H9 (cell line): Measurements from ENCODE around the gene CKAP2. TPM values are rescaled to one million over a fixed set of nuclear protein-coding genes. Genes with fewer than 3 reads are reported as not detected.

Source experiments
- DNase-seq: peaks from one replicate; pipeline ENCODE4 v3.0.0-alpha.2; 2017
- H2AFZ ChIP-seq: one replicate; pipeline ENCODE4 v1.6.1; 2013; ENCODE audit warnings: mild to moderate bottlenecking, low read length, control low read depth, moderate library complexity
- H2AK5ac ChIP-seq: 2 replicates; pipeline ENCODE4 v1.6.1; 2013; ENCODE audit warnings: low read length, control low read depth, mixed read lengths; ENCODE audit not compliant: insufficient read length
- H2BK120ac ChIP-seq: one replicate; pipeline ENCODE4 v1.6.1; 2013; ENCODE audit warnings: low read depth, mild to moderate bottlenecking, low read length, control low read depth, inconsistent platforms; ENCODE audit not compliant: poor library complexity, severe bottlenecking
- H2BK12ac ChIP-seq: 2 replicates; pipeline ENCODE4 v1.6.1; 2013; ENCODE audit warnings: low read length, control low read depth, mixed read lengths, low read depth; ENCODE audit not compliant: insufficient read length
- H2BK15ac ChIP-seq: 2 replicates; pipeline ENCODE4 v1.6.1; 2013; ENCODE audit warnings: low read depth, low read length, control low read depth
- H2BK20ac ChIP-seq: one replicate; pipeline ENCODE4 v1.6.1; 2013; ENCODE audit warnings: low read depth, mild to moderate bottlenecking, low read length, control low read depth, inconsistent platforms; ENCODE audit not compliant: poor library complexity, severe bottlenecking
- H2BK5ac ChIP-seq: 2 replicates; pipeline ENCODE4 v1.6.1; 2013; ENCODE audit warnings: low read length, control low read depth, mixed read lengths; ENCODE audit not compliant: insufficient read length
- H3K14ac ChIP-seq: 2 replicates; pipeline ENCODE4 v1.6.1; 2013; ENCODE audit warnings: low read length, control low read depth; ENCODE audit not compliant: insufficient read depth
- H3K18ac ChIP-seq: 2 replicates; pipeline ENCODE4 v1.6.1; 2013; ENCODE audit warnings: low read depth, mild to moderate bottlenecking, mixed read lengths, low read length, control low read depth; ENCODE audit not compliant: insufficient read length
- H3K23ac ChIP-seq: 2 replicates; pipeline ENCODE4 v1.6.1; 2013; ENCODE audit warnings: low read length, control low read depth, mixed read lengths, low read depth; ENCODE audit not compliant: insufficient read length
- H3K23me2 ChIP-seq: 2 replicates; pipeline ENCODE4 v1.6.1; 2013; ENCODE audit warnings: low read depth, mild to moderate bottlenecking, mixed read lengths, low read length, control low read depth; ENCODE audit not compliant: insufficient read length, poor library complexity, severe bottlenecking
- H3K27ac ChIP-seq: 2 replicates; pipeline ENCODE4 v1.5.1; 2013; ENCODE audit warnings: low read length, control low read depth, mixed read lengths, low read depth; ENCODE audit not compliant: insufficient read length
- H3K27me3 ChIP-seq: 2 replicates; pipeline ENCODE4 v1.6.1; 2013; ENCODE audit warnings: low read length, control low read depth, inconsistent platforms; ENCODE audit not compliant: insufficient read depth
- H3K4ac ChIP-seq: 2 replicates; pipeline ENCODE4 v1.6.1; 2013; ENCODE audit warnings: low read depth, mild to moderate bottlenecking, control low read depth, inconsistent platforms, low read length, moderate library complexity
- H3K4me1 ChIP-seq: 2 replicates; pipeline ENCODE4 v1.6.1; 2013; ENCODE audit warnings: low read length, control low read depth, inconsistent platforms; ENCODE audit not compliant: insufficient read depth
- H3K4me2 ChIP-seq: 2 replicates; pipeline ENCODE4 v1.6.1; 2013; ENCODE audit warnings: low read length, control low read depth, mixed read lengths; ENCODE audit not compliant: insufficient read length, insufficient read depth
- H3K56ac ChIP-seq: 2 replicates; pipeline ENCODE4 v1.6.1; 2013; ENCODE audit warnings: low read depth, mild to moderate bottlenecking, mixed read lengths, low read length, control low read depth; ENCODE audit not compliant: insufficient read length
- H3K79me1 ChIP-seq: 2 replicates; pipeline ENCODE4 v1.6.1; 2013; ENCODE audit warnings: low read depth, mild to moderate bottlenecking, moderate library complexity, low read length, control low read depth, inconsistent platforms; ENCODE audit not compliant: insufficient read depth, poor library complexity, severe bottlenecking
- H3K79me2 ChIP-seq: 2 replicates; pipeline ENCODE4 v1.6.1; 2013; ENCODE audit warnings: low read length, control low read depth, inconsistent platforms; ENCODE audit not compliant: insufficient read depth
- H3K9ac ChIP-seq: 2 replicates; pipeline ENCODE4 v1.6.1; 2013; ENCODE audit warnings: low read length, control low read depth, mixed read lengths; ENCODE audit not compliant: insufficient read length; ENCODE audit errors: extremely low read depth
- H3K9me3 ChIP-seq: one replicate; pipeline ENCODE4 v1.6.1; 2013; ENCODE audit warnings: low read depth, low read length, inconsistent platforms; ENCODE audit not compliant: control insufficient read depth
- H3T11ph ChIP-seq: one replicate; pipeline ENCODE4 v1.6.1; 2013; ENCODE audit warnings: mild to moderate bottlenecking, low read length, control low read depth, inconsistent platforms
- H4K20me1 ChIP-seq: one replicate; pipeline ENCODE4 v1.6.1; 2013; ENCODE audit not compliant: control insufficient read depth, insufficient read length, insufficient read depth
- H4K5ac ChIP-seq: 2 replicates; pipeline ENCODE4 v1.6.1; 2013; ENCODE audit warnings: low read depth, mild to moderate bottlenecking, mixed read lengths, low read length, control low read depth; ENCODE audit not compliant: insufficient read length
- H4K8ac ChIP-seq: replicated peaks from 2 replicates; pipeline ENCODE4 v1.6.1; 2013; ENCODE audit warnings: low read length, control low read depth, mixed read lengths, low read depth; ENCODE audit not compliant: insufficient read length
- H4K91ac ChIP-seq: 2 replicates; pipeline ENCODE4 v1.6.1; 2013; ENCODE audit warnings: low read depth, mild to moderate bottlenecking, moderate library complexity, mixed read lengths, low read length, control low read depth; ENCODE audit not compliant: insufficient read length
- H3K27ac Mint-ChIP-seq, 3 experiments: 2 replicates in 2 of 3; 3 replicates in 1 of 3; pipeline ENCODE4 v1.8.0; 2020 to 2021; ENCODE audit warnings: mixed read lengths in 3 of 3, mild to moderate bottlenecking in 1 of 3, moderate library complexity in 1 of 3
- H3K27me3 Mint-ChIP-seq: 2 replicates; pipeline ENCODE4 v1.8.0; 2021; ENCODE audit warnings: low read depth, mild to moderate bottlenecking, moderate library complexity, mixed read lengths
- H3K36me3 Mint-ChIP-seq, 3 experiments: 2 replicates in 2 of 3; 3 replicates in 1 of 3; pipeline ENCODE4 v1.8.0; 2020 to 2021; ENCODE audit warnings: low read depth in 3 of 3, mixed read lengths in 3 of 3; ENCODE audit not compliant: insufficient read depth in 1 of 3
- H3K4me1 Mint-ChIP-seq, 2 experiments: 2 replicates each; pipeline ENCODE4 v1.8.0; 2020; ENCODE audit warnings: mixed read lengths in 2 of 2
- H3K4me3 Mint-ChIP-seq, 2 experiments: 2 replicates in 1 of 2; 3 replicates in 1 of 2; pipeline ENCODE4 v1.8.0; 2020 to 2021; ENCODE audit warnings: mild to moderate bottlenecking in 2 of 2, mixed read lengths in 2 of 2, moderate library complexity in 1 of 2
- H3K9me3 Mint-ChIP-seq, 2 experiments: 2 replicates in 1 of 2; 3 replicates in 1 of 2; pipeline ENCODE4 v1.8.0; 2020; ENCODE audit warnings: mild to moderate bottlenecking in 2 of 2, mixed read lengths in 2 of 2, moderate library complexity in 1 of 2
- CTCF ChIP-seq: fragments of 200-600 bp; sonication (generic); conservative IDR thresholded peaks from 3 replicates; pipeline ENCODE4 v1.8.0; 2021; ENCODE audit warnings: antibody characterized with exemption, mild to moderate bottlenecking
- WGBS: extraction: QIAGEN DNeasy Blood & Tissue Kit; methylation state at CpG from one replicate; pipeline ENCODE4 v1.1.7; 2013; ENCODE audit warnings: missing lambda C conversion rate, low lambda C conversion rate, mixed read lengths; ENCODE audit not compliant: insufficient read length; ENCODE audit errors: extremely low coverage; 5-methylcytosine and 5-hydroxymethylcytosine counted together
- total RNA-seq: library from RNA; stranded (reverse); gene quantifications from 2 replicates; pipeline ENCODE4 v1.2.1, GENCODE V29; 2021

The CKAP2 gene
- total RNA-seq, 1 experiment from 2014 or later, result 72.4 TPM

GRCh38 chr13:52428295-52428694 is 27.0 kb upstream of the CKAP2 start:
- Histone ChIP-seq H4K8ac (no peak overlapping the region), H4K20me1 (no peaks in the 10 kb centered on the region), H3K18ac (no peak overlapping the region), H3K27me3 (no peaks in the 10 kb centered on the region), H3K27ac (no peak overlapping the region), H3T11ph (no peak overlapping the region), H4K5ac (no peak overlapping the region), H2AK5ac (no peak overlapping the region), H2BK20ac (no peak overlapping the region), H3K14ac (no peak overlapping the region), H3K4me1 (no peaks in the 10 kb centered on the region), H3K56ac (no peak overlapping the region), H3K4me2 (no peak overlapping the region), H2BK15ac (no peak overlapping the region), H4K91ac (no peak overlapping the region), H3K9me3 (no peaks in the 10 kb centered on the region), H3K23me2 (no peaks in the 10 kb centered on the region), H2BK12ac (no peak overlapping the region), H3K79me1 (no peaks in the 10 kb centered on the region), H2BK120ac (no peak overlapping the region), H3K4ac (no peak overlapping the region), H3K23ac (no peak overlapping the region), H3K79me2 (no peaks in the 10 kb centered on the region), H3K9ac (no peak overlapping the region), H2AFZ (no peak overlapping the region), H2BK5ac (no peak overlapping the region)
- no peak for TF ChIP-seq CTCF
- WGBS, result no CpG with 5 or more reads among the region's 2 CpGs
- no peak for DNase-seq
- no peaks in the 10 kb centered on the region for H3K4me1 Mint-ChIP-seq
- H3K9me3 Mint-ChIP-seq, result no peaks in the 10 kb centered on the region
- H3K4me3 Mint-ChIP-seq, result no peak overlapping the region
- no peak overlapping the region for H3K27ac Mint-ChIP-seq
- peaks cover 12 to 54% (median 44%) of the 10 kb centered on the region in 3 experiments; a peak in 6 of 7 replicates for H3K36me3 Mint-ChIP-seq
- no peaks in the 10 kb centered on the region for H3K27me3 Mint-ChIP-seq
